ENCODE results near the gene GRM7.

DNA sequence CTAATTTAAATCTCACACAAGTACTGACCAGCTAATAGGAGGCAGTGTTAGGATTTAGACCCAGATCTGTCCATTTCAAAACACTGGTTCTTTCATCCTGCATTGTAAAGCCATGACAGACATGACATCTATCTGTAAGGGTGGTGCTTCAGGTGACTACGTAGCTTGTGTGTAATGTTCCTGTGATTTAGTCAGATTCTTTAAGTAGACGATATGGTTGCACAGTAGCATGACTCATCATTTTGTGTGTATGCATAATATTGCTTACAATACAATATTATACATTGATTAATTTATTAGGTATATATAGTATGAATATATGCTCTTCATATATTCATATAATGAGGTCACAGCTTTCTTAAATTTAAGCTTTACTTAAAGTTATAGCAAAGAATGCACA is 628.5 kb downstream of the GRM7 start:
- TF ChIP-seq, protein P1, sequence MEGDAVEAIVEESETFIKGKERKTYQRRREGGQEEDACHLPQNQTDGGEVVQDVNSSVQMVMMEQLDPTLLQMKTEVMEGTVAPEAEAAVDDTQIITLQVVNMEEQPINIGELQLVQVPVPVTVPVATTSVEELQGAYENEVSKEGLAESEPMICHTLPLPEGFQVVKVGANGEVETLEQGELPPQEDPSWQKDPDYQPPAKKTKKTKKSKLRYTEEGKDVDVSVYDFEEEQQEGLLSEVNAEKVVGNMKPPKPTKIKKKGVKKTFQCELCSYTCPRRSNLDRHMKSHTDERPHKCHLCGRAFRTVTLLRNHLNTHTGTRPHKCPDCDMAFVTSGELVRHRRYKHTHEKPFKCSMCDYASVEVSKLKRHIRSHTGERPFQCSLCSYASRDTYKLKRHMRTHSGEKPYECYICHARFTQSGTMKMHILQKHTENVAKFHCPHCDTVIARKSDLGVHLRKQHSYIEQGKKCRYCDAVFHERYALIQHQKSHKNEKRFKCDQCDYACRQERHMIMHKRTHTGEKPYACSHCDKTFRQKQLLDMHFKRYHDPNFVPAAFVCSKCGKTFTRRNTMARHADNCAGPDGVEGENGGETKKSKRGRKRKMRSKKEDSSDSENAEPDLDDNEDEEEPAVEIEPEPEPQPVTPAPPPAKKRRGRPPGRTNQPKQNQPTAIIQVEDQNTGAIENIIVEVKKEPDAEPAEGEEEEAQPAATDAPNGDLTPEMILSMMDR (conservative IDR thresholded peaks at IDR 0.05 in 1 of 2, IDR thresholded peaks at IDR 0.05 in 1 of 2; ENCODE audit: low read depth in 1 of 2, low read length in 2 of 2): no peak
- no peak for TF ChIP-seq EZH2 (IDR thresholded peaks at IDR 0.05; ENCODE audit: low read length, missing control alignments)
